NCI-H1048 (cell line): ENCODE data around the gene IDH3B.
"Not testable (repeated sequence)": the region's sequence is repeated elsewhere in the genome, so short reads cannot be mapped to it uniquely, and the experiment has no call there.

Experiments
- DNase-seq: peaks from one replicate; lab custom pipeline; 2025; lab: John Stamatoyannopoulos, UW

Gene IDH3B

DNA sequence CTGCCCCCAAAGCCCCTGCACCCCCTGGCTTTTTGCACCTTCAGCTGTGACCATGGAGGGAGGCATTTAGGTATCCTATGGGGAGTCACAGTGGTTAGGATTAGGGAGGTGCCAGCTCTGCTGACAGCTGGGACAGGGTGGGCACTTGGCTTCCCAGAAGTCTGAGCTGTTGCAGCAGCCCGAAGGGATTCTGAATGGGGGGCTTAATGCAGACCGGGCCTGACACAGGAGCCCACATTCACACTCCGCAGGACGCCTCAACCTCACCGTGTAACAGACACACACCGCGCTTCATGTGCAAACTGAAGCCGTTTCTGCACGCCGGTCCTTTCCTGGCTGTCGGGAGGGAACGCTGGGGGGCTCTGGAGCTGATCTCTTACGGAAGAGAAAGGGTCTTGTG lies 30.5 kb upstream of the IDH3B start:
- no peak for DNase-seq

DNA sequence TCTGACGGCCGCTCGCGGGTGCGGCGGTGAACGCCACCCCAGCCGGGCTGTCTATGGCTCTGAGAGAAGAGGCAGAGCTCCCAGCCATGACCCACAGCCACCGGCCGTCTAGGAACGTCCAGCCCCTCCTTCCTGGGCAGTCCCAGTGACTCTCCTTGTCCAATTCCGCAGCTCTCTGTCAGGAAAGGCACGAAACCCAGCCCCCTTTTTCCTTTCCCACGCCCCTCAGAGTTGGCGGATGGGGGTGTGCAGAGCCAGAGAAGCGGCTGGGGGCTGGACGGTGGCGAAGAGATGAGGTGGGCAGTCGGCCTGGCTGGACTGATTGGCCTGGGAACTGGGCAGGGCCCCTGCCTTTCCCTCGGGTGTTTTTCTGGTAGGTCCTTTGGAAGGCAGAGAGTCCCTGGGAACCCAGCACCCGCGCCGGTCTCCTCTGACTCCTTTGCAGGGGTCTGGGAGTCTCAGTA lies 30.0 kb upstream of the IDH3B start:
- no peak for DNase-seq

DNA sequence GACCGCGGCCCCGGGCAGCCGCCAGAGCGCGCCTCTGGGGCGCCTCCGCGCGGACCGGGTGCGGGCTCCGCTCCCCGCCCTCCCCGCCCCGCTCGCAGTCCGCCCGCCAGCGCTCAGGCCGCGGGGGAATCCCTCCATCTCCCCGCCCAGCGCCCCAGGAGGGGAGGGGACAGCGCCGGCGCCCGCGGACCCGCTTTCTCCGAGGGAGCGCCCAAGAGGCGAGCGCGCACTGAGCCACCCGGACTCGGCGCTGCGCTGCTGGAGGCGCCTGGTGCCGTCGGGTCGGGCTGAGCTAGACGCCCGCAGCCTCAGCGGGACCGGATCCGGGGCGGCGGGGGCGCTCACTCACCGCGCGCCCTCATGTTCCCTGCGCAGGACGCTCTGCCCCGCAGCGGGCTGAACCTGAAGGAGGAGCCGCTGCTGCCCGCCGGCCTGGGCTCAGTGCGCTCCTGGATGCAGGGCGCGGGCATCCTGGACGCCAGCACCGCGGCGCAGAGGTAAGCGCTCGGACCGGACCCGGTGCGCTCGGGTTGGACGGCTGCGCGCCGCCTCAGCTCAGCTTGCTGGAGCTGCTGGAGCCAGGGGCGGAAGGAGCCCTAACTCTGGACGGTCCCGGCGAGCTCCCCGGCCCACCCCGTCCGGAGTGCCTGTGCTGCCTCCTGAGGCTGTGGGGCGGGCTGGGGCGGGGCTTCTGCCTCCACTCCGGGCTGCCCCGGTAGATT lies 29.4 kb upstream of the IDH3B start:
- DNase-seq: no peak

DNA sequence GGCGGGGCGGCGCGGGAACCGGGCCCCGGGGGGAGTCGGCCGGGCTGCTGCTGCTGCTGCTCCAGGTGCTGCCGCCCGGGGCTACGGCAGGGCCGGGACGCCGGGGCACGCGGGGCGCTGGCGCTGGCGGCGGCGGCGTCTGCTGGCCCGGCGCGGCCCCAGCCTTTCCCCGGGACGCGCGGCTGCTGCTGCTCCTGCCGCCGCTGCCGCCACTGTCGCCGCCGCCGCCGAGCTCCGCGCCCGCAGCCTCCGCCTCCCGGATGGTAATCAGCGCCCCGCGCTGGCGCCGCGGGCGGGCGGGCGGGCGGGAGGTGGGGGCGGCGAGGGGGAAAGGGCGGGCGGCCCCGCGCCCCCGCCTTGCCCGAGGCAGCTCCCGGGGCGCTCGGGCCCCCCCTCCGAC lies 28.9 kb upstream of the IDH3B start:
- no peak for DNase-seq

DNA sequence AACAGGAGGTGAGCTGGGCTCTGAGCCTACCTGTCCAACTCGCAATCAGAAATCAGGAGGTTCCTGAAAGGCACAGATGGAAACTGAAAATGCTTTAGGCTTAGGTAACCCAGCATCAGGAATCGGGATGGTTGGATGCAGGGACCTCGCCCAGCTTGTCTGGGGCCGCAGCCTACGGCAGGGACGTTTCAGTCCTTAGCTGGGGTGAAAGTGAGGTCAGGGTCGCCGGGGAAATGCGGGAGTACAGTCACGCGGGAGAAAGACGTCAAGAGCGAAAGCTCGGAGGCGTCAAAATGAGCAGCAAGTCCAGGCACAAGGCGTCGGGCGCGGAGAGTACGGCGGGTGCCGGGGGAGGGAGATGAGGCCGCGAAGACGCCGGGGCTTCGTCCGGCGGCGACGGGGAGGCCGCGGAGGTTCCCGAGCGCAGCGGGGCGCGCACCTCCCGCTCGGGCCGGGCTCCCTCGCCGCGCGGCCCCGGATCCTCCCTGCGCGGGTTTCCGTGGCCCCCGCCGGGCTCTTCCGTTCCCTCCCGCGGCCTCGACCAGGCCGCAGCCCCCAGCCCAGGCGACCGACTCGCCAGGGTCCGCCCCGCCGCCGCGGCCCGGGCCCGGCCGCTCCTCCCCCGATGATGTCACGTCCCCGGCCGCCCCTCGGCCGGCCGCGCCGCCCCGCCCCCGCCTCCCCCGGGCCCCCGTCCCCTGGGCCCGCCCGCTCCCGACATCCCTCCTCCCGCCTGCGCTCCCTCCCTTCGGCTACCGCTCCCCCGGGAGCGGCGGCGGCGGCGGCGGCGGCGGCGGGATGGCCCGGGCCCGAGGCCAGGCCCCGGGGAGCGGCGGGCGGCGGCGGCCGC lies 28.2 kb upstream of the IDH3B start, which contains the start of gene EBF4:
EBF4 (plus strand) TSS at position 745 of the 850 bp plus-strand sequence. CDS start 866 bp downstream, outside the sequence.
- DNase-seq: no peak

DNA sequence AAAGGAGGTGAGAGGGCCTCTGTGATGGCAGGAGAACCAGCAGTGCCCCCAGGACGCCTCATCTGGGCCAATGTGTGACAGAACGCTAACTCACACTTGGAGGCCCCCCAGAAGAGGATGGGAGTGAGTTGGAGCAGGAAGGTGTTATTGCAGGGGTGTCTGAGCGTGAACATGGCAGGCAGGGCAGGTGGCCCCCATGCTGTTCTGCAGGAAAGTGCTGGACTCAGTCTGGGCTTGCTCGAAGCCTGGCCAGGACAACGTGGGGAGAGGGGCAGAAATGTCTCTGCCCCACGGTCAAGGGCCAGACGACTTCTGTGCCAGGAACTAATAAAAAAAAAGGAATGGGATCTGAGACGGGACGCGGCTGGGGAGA lies 27.6 kb upstream of the IDH3B start:
- DNase-seq: no peak

DNA sequence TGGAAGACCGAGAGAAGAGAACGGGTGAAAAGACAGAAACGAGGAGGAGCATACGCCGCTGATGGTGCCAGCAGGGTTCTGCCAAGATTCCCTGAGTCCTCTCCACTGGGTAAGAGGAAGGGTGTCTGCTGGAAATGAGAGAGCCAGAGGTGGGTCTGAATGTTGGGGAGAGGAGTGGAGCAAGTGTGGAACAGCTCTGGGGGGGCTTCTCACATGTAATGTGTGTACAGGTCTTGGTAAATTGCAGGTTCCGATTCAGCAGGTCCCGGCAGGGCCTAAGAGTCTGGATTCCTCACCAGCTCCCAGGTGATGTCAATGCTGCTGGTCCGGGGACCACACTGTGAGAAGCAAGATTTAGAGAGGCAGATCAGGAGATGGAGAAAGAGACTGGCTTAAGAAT lies 27.1 kb upstream of the IDH3B start:
- no peak for DNase-seq

DNA sequence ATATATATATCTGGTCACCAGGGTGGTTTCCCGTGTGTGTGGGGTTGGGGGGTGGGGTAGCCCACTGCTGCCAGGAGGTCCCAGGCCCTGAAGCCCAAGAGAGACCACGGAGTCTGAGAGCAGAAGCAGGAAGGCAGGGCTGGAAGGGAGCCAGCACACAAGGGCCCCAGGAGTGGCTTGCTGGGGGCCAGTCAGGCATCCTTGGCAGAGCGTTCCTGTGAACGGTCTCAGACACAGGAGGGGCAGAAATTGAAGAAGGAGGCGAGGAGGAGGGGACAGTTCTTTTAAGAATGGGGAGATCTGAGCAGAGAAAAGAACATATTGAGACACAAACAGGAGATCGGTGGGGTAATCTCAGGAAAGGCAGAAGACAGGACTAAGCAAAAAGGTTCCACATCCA lies 26.7 kb upstream of the IDH3B start:
- DNase-seq: no peak

DNA sequence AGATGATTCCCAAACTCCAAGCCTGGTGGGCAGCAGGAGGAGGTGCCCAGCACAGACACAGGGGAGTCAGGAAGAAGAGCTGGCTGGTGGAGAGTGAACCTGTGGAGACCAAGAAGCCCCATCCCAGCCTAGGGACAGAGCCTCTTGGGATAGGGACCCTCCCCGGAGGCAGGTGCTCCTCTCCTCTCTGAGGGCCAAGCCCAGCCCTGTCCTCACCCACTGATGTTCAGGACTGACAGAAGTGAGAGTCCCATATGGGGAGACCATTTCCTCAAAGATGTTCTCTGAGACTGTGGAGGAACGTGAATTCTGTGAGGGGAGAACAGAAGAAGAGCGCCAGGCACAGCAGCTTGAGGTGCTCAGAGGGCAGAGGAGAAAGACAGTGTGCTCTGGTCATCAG lies 26.2 kb upstream of the IDH3B start:
- DNase-seq: no peak

DNA sequence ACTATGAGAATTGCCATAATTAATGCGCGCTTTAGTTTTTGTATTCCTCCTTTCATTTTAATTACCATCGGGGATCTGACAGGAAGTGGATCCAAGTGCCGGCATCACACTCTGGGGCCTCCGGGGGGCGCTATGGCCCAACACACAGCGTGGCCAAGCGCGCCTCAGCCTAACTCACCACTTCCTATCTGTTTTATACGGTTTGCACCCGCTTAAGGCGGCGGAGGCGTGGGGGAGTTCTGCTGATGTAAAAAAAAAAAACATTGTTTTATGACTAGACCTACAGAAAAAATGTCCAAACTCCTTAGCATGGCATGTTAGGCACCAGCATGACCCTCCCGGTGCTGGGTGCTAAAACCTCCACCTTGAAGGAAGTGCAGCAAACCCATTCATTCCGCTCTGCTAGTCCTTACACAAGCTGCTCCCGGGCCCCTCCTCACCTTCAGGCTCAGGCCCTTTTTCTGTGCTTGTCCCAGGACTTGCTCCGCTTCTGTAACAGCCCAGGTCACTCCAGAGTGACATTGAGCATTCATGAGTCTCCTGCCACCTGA lies 24.1 kb upstream of the IDH3B start:
- DNase-seq: no peak

DNA sequence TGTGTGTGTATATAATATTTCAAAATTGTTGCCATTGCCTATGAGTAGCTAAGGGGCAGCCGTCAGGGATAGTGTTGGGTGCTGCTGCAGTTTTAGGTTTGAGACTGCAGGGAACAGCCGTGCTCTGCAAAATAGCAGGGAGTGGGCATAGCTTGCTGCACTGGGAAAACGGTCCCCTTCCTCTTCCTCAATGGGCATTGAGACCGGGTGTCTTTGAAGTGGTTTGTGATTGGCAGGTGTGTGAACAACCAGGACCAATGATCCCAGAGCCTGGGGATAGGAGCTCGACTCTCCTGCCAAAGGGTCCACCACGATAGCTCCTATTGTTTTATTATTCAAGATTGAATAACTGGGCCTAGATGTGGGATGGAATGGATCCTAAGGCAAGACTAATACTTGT lies 23.5 kb upstream of the IDH3B start:
- DNase-seq: no peak

DNA sequence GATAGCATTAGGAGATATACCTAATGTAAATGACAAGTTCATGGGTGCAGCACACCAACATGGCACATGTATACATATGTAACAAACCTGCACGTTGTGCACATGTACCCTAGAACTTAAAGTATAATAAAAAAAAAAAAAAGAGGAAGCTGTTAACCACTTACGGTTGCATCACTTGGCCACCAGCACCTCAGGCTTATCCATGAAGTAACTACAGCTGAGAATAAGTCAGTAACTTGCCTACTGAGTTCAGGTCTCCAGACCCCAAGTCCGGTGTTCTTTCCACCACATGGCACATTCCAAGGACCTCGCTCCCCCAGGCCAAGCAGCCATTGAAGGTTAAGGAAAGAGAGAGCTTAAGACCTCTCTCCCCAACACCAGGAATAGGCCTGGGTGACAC lies 20.8 kb upstream of the IDH3B start:
- DNase-seq: not testable (repeated sequence)

DNA sequence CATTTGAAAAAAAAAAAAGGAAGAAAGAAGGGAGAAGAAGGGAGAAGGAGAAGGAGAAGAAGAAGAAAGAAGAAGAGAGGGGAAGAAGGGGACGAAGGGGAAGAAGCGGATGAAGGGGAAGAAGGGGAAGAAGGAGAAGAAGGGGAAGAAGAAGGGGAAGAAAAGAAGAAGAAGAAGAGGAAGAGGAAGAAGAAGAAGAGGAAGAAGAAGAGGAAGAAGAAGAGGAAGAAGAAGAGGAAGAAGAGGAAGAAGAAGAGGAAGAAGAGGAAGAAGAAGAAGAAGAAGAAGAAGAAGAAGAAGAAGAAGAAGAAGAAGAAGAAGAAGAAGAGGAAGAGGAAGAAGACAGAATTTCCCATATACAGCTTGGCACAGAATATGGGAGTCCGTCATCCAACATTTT lies 18.0 kb upstream of the IDH3B start:
- DNase-seq: not testable (repeated sequence)

DNA sequence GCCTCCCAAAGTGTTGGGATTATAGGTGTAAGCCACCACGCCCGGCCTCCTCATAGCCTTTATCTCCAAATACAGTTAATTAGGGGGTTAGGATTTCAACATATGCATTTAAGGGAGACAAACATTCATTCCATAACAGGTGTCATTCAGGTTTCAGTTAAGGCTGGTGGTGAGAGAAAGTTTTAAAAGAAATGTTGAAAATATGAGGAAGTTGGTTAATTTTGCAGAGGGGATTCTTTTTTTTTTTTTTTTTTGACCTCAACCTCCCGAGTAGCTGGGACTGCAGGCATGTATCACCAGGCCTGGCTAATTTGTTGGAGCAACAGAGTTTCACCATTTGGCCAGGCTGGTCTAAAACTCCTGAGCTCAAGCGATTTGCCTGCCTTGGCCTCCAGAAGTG lies 16.0 kb upstream of the IDH3B start:
- DNase-seq: no peak

DNA sequence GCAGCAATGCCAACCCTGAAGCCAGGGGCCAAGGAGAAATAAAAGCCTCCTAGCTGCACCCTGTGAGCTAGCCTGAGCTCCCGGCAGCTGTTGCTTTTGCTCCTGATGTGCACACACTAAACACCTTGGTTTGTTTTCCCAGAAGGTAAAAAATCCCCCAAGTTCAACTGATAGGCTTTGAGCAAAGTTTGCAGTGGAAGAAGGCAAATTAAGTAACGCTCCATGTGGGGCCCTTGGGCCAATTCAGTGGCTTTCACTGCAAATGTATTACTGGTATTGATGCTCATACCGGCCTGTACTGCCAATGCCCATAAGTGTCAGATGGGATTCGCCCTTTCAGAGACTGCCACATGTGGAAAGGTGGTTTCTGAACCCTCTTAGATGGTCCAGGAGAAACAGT lies 9.4 kb upstream of the IDH3B start:
- no peak for DNase-seq

DNA sequence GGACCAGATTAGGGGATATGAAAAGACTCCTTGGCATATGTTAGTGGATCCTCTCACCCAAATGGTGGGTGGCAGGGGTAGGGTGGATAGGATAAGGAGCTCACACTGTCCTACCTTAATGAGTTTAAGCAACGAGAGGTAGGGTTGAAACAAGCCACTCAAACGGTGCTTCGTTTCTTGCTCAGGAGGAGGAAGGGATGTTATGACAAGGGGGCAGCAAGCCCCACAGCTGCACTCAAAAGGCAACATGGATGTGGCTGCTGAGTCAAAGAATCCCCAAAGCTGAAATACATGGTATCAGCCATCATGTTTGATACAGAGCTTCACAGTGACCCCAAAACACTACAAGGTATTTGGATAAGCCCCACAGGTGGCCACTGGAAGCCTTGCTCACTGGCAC lies 8.4 kb upstream of the IDH3B start:
- no peak for DNase-seq

DNA sequence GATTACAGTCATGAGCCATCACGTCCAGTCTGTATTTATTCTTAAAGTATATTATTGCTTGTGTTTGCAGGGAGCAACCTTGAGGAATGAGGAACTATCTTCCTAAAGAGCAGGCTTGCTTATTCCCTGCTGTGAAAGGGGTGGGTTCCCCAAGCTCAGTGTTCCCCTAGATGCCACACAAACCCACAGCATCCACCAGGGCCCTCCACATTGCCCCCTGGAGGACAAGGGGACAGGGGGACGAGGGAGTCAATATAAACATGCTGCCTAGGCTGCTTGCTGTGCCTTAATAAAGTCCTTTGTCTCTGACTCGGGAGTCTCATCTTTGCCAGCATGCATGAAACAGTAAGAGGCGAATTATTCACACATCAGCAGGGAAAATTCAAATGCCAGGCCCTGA lies 8.0 kb upstream of the IDH3B start:
- no peak for DNase-seq

DNA sequence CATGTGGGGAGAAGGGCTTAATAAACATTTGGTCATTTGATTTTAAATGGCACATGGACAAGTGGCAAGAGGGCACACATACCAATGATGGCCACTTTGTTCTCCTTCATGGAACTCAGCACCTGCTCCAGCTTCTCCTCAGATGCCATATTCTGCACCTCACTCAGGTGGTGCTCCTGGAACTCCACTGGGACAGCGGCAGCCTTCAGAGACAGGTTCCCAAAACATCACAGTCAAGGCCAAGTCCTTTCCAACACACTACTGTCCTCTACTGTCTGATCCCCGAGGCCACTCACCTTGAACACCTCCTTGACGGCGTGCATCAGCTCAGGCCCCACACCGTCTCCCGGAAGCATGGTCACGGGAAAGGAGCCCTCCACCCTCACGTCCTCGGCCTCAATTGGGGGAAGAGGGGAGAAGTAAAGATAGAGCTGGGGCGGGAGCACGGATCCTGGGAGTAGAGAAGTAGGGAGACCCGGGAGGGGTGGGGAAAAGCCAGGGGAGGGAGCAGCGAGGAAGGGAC lies 591 bp downstream of the IDH3B start:
- no peak for DNase-seq

DNA sequence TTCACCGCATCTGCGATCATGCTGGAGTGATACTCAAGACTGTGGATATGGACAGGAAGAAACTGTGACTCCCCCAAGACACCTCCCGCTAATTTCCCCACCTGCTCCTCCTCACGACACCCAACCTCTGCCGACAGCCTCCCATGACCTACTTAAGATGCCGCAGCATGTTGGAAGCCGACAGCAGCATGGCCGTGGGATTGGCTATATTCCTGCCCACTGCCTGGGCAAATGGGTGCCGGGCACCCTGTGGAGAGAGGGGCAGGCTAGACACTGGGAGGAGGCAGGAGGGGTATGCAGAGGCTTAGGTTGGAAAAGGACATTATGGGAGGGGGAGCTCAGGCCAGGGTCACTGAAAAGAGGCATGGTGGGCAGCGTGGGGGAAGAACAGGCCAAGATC lies 4.5 kb downstream of the IDH3B start:
- DNase-seq: no peak

DNA sequence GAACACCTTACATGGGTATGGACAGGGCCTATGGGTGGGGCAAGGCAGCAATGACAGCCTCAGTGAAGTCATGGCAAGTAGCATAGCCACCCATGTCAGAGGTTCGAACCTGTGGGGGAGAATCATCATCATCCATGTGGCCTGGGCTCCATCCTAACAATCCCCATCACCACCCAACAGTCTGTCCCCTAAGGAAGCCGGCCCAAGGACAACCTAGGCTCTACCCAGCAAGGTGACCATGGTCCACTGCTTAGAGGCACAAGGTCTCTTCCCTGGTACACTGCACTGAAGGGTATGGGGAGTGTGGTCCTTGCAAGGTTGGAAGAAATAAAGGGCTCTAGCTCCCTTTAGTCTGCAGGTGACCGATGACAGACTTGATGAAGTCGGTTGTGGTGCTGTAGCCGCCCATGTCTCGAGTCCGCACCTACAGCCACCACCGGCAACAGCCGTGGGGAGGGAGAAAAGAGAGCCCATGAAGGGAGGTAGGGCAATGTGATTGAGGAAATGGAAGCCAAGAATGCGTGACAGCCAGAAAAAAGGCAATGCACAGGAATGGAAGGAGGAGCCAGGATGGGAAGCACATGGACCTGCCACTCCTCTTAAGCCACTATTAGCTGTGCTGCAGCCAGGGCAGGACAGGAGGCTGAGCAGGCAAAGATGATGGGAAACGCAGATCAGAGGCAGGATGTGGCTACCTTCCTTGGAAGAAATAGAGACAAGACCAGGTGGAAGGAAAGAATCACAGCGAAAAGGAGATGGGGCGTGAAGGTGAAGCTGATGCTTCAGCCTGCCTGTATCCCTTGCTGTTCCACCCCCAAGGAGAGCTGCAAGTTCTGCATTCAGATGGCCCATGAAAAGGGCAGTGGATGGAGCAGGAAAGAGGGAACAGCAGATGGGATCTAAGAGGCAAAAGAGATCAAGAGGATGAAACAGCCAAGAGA lies 5.3 kb downstream of the IDH3B start:
- DNase-seq: no peak

DNA sequence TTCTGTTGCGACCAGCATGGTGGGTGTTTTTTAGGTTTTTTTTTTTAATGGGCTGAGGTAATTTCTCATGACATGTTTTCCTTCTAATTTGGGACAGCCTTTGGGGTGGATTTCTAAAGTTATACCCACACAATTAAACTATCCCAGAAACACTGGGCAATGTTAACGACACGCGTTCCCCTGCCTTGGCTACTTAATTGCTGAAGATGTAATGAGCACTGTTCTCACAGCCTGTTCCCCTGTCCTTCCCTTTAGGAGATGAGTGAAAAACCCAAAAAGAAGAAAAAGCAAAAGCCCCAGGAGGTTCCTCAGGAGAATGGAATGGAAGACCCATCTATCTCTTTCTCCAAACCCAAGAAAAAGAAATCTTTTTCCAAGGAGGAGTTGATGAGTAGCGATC lies 6.3 kb downstream of the IDH3B start:
- DNase-seq: no peak

DNA sequence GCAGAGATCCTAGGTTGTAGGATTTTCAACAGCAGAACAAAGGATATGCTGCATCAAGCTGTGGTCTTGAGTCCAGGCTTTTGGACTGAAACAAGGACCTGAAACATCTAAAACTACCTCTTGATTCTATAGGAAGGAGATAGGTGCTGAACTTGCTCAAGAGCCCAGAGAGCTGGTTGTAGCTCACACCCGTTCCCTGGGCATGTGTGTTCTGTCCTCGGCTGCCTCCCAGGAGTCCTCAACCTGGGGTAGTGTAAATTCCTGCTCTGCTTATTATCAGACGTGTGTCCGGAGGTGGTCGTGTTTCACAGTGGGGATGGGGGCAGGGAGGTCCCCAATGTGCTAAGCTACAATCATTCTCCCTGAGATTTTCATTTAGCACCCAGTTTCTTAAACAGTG lies 6.8 kb downstream of the IDH3B start:
- DNase-seq: no peak
